Vagina (tissue), 2 donors: ENCODE results near the gene CARM1. TPM values are rescaled to one million over a fixed set of nuclear protein-coding genes. Genes with fewer than 3 reads are reported as not detected.
A peak's percentile ranks its signal among the peaks of the same experiment; 100 is the strongest.

ENCODE experiments used
- DNase-seq, 2 donors: peaks; one replicate each; pipeline ENCODE4 v3.0.0-alpha.2; 2017; ENCODE audit errors: extremely low spot score in 2 of 2
- H3K27ac ChIP-seq: fragments of 200-600 bp; sonication (generic); one replicate; pipeline ENCODE4 v1.5.1; 2019
- H3K27me3 ChIP-seq: fragments of 200-600 bp; sonication (generic); one replicate; pipeline ENCODE4 v1.5.1; 2019
- H3K36me3 ChIP-seq, 2 donors: fragments of 200-600 bp; sonication (generic); one replicate each; pipeline ENCODE4 v1.5.1; 2017 to 2019
- H3K4me1 ChIP-seq: fragments of 200-600 bp; sonication (generic); one replicate; pipeline ENCODE4 v1.5.1; 2019
- H3K4me3 ChIP-seq, 2 donors: fragments of 200-600 bp; sonication (generic); 1 replicate in 1 of 2; 2 replicates in 1 of 2; pipeline ENCODE4 v1.5.1; 2016 to 2019
- H3K9me3 ChIP-seq: fragments of 200-600 bp; sonication (generic); one replicate; pipeline ENCODE4 v1.5.1; 2019
- POLR2A ChIP-seq, 2 donors: fragments of 450-650 bp; IDR thresholded peaks; one replicate each; pipeline ENCODE4 v1.6.1; 2017; ENCODE audit warnings: antibody characterized with exemption in 2 of 2, mild to moderate bottlenecking in 2 of 2, moderate library complexity in 2 of 2
- POLR2AphosphoS5 ChIP-seq, 2 donors: sonication (generic); formaldehyde crosslinking; IDR thresholded peaks; one replicate each; pipeline ENCODE4 v1.9.0; 2017; ENCODE audit warnings: antibody characterized with exemption in 2 of 2, mild to moderate bottlenecking in 2 of 2, low read depth in 1 of 2; ENCODE audit not compliant: insufficient read depth in 1 of 2
- intact Hi-C: fragments of 100-400 bp; cut with DNase I; formaldehyde crosslinking; loops from one replicate; pipeline ENCODE4 v1.15.1; 2023
- total RNA-seq: library from RNA; depleted of rRNA; stranded (reverse); fragments of >200 nt; gene quantifications from one replicate; pipeline ENCODE4 v1.2.3, GENCODE V29; 2016
- TF ChIP-seq, protein P1 (sequence below), 3 experiments: fragments of 450-650 bp in 2 of 3; fragments of 200-600 bp in 1 of 3; sonication (generic) in 1 of 3; IDR thresholded peaks; one replicate each; pipeline ENCODE4 v1.5.1; 2017 to 2019; ENCODE audit warnings: antibody characterized with exemption in 3 of 3, mild to moderate bottlenecking in 2 of 3, moderate library complexity in 2 of 3

CARM1 gene
- total RNA-seq, 1 donor from 2014 or later, result 28.2 TPM

DNA sequence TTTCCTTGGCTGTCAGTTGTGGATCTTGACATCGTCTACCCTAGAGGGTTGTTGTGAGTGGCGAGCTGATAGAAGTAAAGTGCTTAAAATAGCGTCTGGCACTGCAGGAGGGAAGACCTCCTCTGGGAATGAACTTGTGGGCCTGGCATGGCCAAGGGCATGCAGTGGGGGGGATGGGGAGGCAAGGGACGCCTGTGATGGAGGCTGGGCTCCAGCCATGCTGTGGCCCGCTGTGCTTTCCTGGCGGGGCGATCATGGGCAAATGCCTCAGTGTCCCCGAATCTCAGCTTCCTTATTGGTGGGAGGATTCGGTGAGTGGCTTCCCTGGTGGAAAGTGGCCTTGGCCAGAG lies 10.7 kb downstream of the CARM1 start:
- intact Hi-C loops, result no loop called here
- Histone ChIP-seq H3K4me1 (peaks cover 96% of the 10 kb centered on the region), H3K36me3 (no peaks in the 10 kb centered on the region), H3K9me3 (no peaks in the 10 kb centered on the region), H3K4me3 (no peak overlapping the region), H3K27me3 (no peaks in the 10 kb centered on the region), H3K27ac (no peak overlapping the region)
- DNase-seq, result no peak
- TF ChIP-seq, protein P1, sequence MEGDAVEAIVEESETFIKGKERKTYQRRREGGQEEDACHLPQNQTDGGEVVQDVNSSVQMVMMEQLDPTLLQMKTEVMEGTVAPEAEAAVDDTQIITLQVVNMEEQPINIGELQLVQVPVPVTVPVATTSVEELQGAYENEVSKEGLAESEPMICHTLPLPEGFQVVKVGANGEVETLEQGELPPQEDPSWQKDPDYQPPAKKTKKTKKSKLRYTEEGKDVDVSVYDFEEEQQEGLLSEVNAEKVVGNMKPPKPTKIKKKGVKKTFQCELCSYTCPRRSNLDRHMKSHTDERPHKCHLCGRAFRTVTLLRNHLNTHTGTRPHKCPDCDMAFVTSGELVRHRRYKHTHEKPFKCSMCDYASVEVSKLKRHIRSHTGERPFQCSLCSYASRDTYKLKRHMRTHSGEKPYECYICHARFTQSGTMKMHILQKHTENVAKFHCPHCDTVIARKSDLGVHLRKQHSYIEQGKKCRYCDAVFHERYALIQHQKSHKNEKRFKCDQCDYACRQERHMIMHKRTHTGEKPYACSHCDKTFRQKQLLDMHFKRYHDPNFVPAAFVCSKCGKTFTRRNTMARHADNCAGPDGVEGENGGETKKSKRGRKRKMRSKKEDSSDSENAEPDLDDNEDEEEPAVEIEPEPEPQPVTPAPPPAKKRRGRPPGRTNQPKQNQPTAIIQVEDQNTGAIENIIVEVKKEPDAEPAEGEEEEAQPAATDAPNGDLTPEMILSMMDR (IDR thresholded peaks at IDR 0.05), result no peak
- TF ChIP-seq POLR2AphosphoS5 (IDR thresholded peaks at IDR 0.05; ENCODE audit: insufficient read depth in 1 of 2, low read depth in 1 of 2) (no peak), POLR2A (IDR thresholded peaks at IDR 0.05) (no peak)

DNA sequence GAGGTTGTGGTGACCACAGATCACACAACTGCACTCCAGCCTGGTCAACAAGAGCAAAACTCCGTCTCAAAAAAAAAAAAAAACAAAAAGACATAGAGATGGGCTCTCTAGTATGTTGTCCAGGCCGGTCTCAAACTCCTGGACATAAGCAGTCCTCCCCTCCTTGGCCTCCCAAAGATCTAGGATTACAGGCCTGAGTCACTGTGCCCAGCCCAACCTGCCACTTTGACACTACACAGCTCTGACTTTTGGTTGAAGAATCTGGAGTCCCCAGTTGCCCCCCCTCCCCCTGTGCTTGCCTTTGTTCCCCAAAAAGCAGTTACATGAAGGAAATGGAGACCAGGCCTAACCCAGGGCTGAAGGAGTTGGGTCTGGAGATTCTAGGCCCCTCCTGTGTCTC lies 12.9 kb downstream of the CARM1 start:
- no peaks in the 10 kb centered on the region for H3K9me3 ChIP-seq
- no peak for TF ChIP-seq POLR2A (IDR thresholded peaks at IDR 0.05)
- TF ChIP-seq POLR2AphosphoS5 (IDR thresholded peaks at IDR 0.05; ENCODE audit: insufficient read depth in 1 of 2, low read depth in 1 of 2), result no peak
- TF ChIP-seq, protein P1 (IDR thresholded peaks at IDR 0.05), result no peak
- no peak overlapping the region for H3K4me3 ChIP-seq
- no peaks in the 10 kb centered on the region for H3K36me3 ChIP-seq
- intact Hi-C loops, result no loop called here
- no peak for DNase-seq
- H3K27ac ChIP-seq, result peak overlapping the region; percentile 73
- no peaks in the 10 kb centered on the region for H3K27me3 ChIP-seq
- H3K4me1 ChIP-seq, result peaks cover 90% of the 10 kb centered on the region

DNA sequence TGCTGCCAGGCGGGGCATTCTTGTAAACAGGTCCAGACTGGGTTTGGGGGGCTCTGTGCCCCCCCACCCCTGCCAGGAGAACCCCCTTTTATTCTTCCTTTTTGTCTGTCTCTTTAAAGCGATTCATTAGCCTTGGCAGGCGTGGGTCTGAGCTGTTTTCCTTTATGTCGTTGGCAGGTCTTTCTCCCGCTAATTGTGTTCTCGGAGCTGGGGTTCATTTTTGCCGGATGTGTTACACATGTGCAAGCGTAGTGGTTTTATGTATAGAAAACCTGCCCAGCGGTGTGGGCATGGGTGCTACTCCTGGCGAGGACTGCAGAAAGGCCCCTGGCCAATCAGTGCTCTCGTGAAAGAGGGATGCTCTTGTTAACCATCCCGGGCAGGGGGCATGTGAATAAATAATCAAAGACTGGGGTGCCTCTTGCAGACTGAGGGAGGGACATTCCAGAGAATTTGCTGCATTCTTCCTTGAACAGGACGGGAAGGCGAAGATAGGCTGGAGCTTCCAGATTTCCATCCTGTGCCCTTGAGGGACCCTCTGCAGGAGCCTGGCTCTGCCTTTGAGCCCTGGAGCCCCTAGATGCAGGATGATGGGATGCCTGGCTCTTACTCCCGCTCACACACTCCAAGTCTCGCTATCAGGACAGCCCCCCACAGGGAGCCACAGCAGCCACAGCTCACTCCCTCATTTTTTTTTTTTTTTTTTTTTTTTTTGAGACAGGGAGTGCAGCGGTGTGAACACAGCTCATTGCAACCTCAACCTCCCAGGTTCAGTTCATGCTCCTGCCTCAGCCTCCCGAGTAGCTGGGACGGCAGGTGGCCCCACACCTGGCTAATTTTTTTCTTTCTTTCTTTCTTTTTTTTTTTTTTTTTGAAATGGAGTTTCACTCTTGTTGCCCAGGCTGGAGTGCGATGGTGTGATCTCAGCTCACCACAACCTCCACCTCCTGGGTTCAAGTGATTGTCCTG lies 14.1 kb downstream of the CARM1 start:
- Histone ChIP-seq H3K9me3 (no peaks in the 10 kb centered on the region), H3K27me3 (no peaks in the 10 kb centered on the region), H3K27ac (peak overlapping the region; percentile 73), H3K36me3 (no peaks in the 10 kb centered on the region), H3K4me3 (peak overlapping the region in 1 of 2 donors; percentile 13), H3K4me1 (peaks cover 81% of the 10 kb centered on the region)
- TF ChIP-seq POLR2AphosphoS5 (IDR thresholded peaks at IDR 0.05; ENCODE audit: insufficient read depth in 1 of 2, low read depth in 1 of 2) (no peak), POLR2A (IDR thresholded peaks at IDR 0.05) (no peak)
- TF ChIP-seq, protein P1 (IDR thresholded peaks at IDR 0.05), result no peak
- no peak for DNase-seq
- intact Hi-C loops, result no loop called here

DNA sequence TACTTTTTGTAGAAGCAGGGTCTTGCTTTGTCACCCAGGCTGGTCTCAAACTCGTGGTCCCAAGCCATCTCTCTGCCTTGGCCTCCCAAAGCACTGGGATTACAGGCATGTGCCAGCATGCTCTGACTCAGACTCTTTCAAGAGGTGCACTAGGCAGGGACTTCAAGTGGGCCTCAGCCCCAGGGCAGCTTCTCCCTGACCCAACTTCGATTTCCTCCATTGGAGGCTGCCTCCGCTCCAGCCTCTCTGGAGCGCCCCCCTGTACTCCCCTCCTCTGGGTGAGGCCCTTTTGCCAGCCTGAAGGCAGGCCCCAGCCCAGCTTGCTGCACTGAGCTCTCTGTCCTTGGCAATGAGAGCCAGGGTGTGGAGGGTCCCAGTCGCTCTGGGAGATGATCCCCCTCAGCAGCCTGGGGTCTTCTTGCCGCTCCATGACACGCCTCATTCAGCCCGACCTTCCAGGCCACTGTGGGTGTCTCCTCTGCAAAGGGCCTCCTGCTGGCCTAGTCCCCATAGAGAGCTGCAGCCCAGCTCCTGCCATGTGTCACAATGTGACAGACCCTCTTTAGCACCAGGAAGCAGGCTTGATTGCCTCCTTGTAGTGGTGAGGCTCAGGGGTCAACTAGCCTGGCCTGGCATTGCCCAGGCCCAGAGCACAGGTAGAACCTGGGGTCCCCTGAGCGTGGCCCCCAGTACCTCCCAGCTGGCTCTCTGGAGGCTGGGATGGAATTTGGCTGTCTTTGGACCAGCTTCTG lies 16.4 kb downstream of the CARM1 start:
- TF ChIP-seq POLR2AphosphoS5 (IDR thresholded peaks at IDR 0.05; ENCODE audit: insufficient read depth in 1 of 2, low read depth in 1 of 2) (no peak), POLR2A (IDR thresholded peaks at IDR 0.05) (no peak)
- Histone ChIP-seq H3K36me3 (no peaks in the 10 kb centered on the region), H3K9me3 (no peaks in the 10 kb centered on the region), H3K4me1 (peaks cover 80% of the 10 kb centered on the region), H3K4me3 (no peak overlapping the region), H3K27ac (peak overlapping the region; percentile 17), H3K27me3 (no peaks in the 10 kb centered on the region)
- intact Hi-C loops, result no loop called here
- no peak for DNase-seq

DNA sequence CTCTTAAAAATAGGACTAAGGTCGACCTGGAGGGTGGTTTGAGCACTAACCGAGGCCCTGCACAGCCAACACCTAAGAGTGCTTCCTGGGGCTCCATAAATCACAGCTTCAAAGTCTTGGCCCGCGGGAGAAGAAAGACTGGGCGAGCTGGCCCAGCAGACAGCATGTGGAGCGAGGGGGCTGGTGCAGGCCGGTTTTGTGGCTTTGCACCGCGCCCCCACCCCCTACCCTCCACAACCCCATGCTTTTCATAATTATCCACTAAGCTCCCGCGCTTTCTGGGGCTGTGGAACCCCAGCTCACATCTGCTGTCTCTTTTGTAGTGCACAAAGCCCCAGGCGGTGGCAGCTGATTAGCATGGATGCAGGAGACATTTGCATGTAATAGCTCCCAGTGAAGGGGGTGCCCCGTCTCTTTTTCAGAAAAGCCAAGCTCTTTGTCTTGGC lies 17.1 kb downstream of the CARM1 start:
- peaks cover 80% of the 10 kb centered on the region for H3K4me1 ChIP-seq
- no peak for DNase-seq
- no peak for TF ChIP-seq POLR2AphosphoS5 (IDR thresholded peaks at IDR 0.05; ENCODE audit: insufficient read depth in 1 of 2, low read depth in 1 of 2)
- TF ChIP-seq POLR2A (IDR thresholded peaks at IDR 0.05), result no peak
- TF ChIP-seq, protein P1 (IDR thresholded peaks at IDR 0.05), result no peak
- no peaks in the 10 kb centered on the region for H3K9me3 ChIP-seq
- intact Hi-C loops, result no loop called here
- H3K4me3 ChIP-seq, result no peak overlapping the region
- H3K27ac ChIP-seq, result peak overlapping the region; percentile 17
- H3K27me3 ChIP-seq, result no peaks in the 10 kb centered on the region
- H3K36me3 ChIP-seq, result no peaks in the 10 kb centered on the region
